Measurements from ENCODE around the gene FHL3.

DNA sequence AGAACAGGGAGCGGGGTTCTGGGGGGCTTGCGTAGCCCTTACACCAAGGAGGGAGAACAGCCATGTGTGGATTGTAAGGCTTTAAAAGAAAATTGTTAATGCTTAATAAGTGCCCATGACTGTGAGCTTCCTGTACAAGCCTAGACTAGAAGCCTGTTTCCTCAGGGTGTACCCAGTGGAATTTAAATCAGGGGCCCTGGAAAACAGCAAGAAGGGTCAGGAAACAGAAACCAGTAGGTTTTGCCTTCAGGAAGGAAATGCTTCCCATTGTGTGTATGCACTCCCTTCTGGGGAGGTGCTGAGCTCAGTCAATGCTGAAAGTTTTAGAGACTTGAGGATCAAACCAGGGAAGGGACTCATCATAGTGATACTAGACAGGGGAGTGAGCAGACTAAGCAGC, 19.9 kb upstream of the FHL3 start:
- TF ChIP-seq, protein P1, sequence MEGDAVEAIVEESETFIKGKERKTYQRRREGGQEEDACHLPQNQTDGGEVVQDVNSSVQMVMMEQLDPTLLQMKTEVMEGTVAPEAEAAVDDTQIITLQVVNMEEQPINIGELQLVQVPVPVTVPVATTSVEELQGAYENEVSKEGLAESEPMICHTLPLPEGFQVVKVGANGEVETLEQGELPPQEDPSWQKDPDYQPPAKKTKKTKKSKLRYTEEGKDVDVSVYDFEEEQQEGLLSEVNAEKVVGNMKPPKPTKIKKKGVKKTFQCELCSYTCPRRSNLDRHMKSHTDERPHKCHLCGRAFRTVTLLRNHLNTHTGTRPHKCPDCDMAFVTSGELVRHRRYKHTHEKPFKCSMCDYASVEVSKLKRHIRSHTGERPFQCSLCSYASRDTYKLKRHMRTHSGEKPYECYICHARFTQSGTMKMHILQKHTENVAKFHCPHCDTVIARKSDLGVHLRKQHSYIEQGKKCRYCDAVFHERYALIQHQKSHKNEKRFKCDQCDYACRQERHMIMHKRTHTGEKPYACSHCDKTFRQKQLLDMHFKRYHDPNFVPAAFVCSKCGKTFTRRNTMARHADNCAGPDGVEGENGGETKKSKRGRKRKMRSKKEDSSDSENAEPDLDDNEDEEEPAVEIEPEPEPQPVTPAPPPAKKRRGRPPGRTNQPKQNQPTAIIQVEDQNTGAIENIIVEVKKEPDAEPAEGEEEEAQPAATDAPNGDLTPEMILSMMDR (conservative IDR thresholded peaks at IDR 0.05; ENCODE audit: low read depth, low read length) = no peak
- no peak for TF ChIP-seq EZH2 (IDR thresholded peaks at IDR 0.05; ENCODE audit: borderline replicate concordance, low read depth, low read length, poor library complexity, severe bottlenecking)

Measured in A673 (cell line).